NK-92 treated with Interleukin-12 subunit alpha and Interleukin-12 subunit beta, amount 100 ng/mL, for 24 hours (cell line): ENCODE measurements around the gene NXPH4.
A peak's percentile ranks its signal among the peaks of the same experiment; 100 is the strongest.

Experiments used
- DNase-seq: peaks from one replicate; lab custom pipeline; 2025; lab: John Stamatoyannopoulos, UW

Gene NXPH4

DNA sequence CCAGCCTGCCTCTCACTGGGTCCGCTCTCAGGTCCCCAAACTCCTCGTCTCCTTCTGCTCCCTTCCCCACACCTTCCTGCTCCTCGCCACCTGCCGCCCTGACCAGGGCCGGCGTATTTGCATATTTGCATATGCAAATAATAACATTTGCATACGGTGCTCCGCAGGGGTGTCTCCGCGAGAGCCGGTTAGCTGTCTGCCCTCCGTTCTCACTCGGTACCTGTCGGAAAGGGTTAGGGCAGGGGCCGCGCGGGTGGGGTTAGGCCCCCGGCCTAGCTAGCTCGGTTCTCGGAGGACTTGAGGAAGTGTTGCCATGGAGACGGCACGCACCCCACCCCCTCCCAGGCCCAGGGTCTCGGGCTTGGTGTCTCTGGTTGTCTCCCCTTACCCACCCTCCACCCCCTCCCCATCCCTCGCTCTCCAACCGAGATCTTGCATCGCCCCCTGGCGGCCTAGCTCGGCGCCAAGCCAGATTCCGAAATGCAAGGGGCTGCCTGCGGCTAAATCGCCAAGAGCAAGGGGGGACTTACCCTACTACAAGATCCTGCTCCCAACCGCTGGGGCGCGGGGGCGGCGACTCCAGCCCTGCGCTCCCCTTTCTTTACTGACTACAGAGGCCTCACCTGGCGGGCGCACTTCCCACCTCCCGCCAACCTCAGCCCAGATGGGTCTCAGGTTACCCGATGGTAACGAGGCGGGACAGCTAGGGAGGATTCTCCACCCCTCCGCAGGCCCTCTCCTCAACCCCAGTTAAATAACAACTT lies 26.3 kb downstream of the NXPH4 start:
- no peak for DNase-seq

- DNase-seq = no peak
These were observed 27.1 kb downstream of the NXPH4 start for GRCh38 chr12:57243521-57244311.

- no peak for DNase-seq
These were observed 27.7 kb downstream of the NXPH4 start for GRCh38 chr12:57244312-57244696.

DNA sequence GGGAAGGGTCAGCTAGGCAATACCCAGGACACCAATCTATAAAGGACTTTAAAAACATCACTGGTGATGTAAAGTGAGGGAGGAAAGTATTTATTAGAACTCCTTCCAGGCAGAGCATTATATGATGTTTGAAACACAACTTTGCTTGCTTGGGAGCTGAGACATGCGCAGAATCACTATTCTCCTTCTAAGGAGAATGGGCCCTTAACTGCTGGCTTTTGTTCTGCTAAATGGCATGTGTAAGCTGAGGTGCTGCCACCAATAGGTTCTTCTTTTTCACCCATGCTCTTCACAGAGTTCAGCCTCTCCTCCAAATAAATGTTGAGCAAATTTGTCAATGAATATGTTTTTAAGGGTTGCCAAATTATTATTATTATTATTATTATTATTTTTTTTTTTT lies 30.4 kb downstream of the NXPH4 start:
- DNase-seq = no peak

DNA sequence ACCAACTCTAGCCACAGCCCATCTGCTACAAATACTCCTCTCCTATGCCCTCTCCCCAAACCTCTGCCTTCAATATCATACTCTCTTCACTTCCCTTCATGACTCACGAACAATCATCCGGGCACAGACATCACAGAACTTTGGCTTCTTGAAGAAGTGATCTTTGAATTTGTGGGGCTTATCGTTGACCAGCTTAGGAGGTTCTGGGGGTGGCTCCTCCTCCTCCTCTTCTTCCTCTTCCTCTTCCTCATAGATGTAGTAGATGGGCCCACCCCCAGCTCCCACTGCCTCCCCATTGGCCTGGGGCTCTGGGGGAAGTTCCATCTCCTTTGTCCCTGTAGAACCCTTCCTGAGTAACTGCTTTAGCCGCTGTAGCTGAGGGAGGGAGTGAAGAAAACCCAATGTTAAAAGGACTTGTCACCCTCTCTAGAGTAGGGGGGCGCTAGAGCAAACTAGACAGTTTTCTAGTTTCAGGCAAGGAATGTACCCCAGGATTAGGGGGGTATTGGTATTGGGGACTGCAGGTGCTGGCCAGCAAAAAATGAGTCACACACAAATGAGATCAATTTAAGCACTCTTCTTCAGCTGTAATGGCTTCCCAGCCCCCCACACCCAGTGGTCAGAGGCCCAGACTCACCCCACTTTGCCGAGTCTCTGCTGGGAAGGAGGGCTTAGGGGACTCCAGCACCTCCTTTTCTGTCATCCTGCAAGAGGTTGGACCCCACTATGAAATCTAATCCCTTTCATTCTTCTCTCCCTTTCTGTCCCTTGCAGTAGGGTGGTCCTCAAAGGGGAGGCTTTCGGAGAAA lies 32.5 kb downstream of the NXPH4 start:
- DNase-seq = no peak

DNA sequence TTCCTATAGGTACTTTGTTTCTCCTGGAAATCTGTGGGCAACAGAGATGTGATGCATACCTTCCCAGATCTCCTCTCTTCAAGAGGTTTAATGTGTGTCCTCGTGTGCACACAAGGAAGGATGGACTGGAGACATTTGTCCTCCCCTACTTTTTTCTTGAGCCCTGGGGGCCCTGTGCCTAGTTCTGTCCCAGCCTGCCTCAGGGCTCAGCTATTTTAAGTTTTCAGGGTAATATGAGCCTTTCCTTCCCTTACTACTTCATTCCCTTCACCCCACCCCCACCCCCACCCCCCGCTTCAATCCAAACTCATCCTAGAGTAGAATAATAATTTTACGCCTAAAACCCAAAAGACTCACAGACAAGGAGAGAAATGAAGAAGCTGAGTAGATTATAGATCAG lies 33.9 kb downstream of the NXPH4 start:
- DNase-seq = no peak

- DNase-seq = no peak
These were observed 34.4 kb downstream of the NXPH4 start, which contains the start of gene STAC3 for GRCh38 chr12:57250956-57251355. STAC3 (minus strand) TSS chr12:57251187; CDS start chr12:57249636, 1,551 bp downstream.

DNA sequence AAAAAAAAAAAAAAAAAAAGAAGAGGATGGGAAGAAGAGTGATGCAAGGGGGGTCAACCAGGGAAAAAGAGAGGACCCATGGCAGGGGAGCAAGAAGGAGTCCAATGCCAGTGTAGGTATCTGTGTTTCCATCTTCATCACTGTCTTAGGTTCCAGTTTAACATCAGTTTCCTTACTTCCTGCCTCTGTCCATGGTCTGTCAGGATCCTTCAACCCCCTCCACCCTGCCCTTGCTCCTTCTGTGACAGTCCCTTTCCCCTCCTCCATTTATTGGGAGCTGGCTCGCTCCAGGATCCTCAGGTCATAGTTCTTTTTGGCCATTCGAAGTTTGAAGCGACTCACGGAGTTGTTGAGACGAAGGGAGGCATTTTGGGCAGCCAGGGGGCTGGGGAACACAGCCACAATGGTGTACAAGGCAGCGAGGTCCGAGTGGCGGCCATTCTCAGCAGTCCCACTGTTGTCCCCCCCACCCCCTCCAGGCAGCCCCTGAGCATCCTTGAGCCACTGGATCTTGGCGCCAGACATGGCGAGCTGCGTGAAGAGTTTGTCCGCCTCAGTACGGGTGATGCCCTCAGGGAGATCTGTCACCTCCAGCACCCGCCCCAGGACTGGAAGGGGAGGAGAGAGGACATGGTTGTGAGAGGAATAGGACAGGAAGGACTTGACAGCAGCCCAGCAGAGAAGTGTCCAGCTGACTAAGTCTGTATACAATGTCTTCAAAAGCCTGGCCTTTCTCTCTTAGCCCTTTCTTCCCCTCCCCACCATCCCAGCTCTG lies 38.1 kb downstream of the NXPH4 start:
- DNase-seq = no peak

DNA sequence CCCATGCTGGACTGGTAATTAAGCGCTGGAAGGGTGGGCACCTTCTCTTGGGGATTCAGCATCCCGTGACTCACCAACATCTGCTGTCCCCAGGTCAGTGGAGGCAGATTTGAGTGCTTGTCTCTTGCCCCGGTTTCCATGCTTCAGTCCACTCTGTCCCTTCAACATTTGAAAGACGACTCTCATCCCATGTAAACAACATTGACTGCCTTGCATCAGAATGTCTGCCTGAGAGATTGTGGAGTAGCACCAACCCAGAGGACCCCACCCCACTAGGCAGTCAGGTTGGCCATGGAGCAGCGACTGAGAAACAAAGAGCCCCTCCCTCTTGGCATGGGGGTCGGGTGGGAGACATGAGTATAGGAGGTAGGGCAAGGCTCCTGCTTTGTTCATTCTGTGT lies 39.3 kb downstream of the NXPH4 start:
- no peak for DNase-seq

GRCh38 chr12:57258977-57259970 lies 42.7 kb downstream of the NXPH4 start:
- DNase-seq = no peak

- DNase-seq = no peak
These were observed 43.8 kb downstream of the NXPH4 start for GRCh38 chr12:57260366-57260765.

DNA sequence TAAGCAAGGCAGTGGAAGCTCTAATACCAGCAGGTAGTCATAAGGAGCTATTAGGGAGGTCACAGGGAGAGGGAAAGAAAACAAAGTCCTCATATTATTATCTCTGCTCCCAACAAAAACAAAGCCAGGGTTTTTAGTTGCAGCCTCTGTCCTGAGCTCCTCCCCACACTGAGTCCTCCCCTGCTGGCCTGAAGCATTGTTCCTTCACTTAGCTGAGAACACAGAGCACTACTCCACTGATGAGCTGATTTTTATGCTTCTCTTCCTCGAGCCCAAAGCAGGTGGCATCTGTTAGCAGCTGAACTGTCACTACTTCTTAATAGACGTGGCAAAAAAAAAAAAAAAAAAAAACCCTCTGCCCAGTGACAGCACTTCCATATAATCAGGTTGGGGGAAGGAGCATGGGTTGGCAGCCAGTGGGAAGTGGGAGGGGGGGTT lies 44.9 kb downstream of the NXPH4 start:
- no peak for DNase-seq

DNA sequence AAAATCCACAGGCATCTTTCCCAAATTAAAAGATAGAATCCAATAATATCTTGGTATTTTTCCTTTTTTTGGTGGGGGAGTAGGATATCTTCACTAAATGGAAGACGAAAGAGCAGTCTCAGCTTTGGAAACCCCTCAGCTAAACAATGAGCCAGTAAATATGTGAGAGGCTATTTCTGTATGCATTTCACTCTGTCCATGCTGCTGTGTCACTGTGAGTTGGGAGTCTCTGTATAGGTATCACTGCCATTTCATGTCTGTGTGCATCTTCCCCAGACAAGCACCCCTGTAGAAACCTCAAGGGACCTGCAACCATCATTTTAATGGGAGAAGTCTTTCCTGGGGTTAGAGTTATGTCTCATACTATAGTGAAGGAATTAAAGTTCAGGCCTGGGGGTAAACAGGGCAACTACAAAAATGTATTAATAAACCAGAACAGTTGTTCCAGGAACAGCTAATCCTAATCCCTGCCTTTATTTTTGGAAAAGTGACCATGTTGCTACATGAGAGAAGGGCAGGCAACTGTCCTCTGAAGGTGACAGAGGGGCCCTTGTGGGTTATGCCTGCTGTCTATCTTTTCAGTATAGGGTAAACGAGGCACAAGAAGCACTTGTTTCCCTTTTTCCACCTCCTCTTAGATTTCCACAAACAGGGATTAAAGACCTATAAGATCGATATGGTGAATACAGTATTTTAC lies 45.7 kb downstream of the NXPH4 start:
- DNase-seq = no peak

GRCh38 chr12:57263096-57263495 lies 46.5 kb downstream of the NXPH4 start:
- DNase-seq = no peak

DNA sequence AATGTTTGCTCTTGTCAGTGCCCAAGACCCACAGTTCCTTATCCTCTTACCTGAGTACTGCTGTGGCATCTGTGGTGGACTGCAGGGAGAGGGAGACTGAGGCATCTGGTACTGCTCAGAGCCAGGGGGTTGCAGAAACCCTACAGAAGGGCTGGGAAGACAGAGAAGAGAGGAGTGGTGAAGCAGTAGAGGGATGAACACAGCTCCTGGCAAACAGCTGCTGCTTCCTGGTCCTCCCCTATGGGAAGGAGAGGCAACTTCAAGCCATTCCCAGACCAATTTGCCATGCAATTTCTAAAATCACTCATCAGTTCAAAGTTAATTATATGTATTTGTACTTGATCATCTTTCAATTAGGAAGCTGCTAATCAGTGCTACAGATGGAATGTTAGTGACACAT lies 50.1 kb downstream of the NXPH4 start:
- no peak for DNase-seq

- DNase-seq = peak; percentile 27
These were observed 51.7 kb downstream of the NXPH4 start for GRCh38 chr12:57268264-57268663.

- DNase-seq = no peak
These were observed 54.4 kb downstream of the NXPH4 start for GRCh38 chr12:57270966-57271470.

DNA sequence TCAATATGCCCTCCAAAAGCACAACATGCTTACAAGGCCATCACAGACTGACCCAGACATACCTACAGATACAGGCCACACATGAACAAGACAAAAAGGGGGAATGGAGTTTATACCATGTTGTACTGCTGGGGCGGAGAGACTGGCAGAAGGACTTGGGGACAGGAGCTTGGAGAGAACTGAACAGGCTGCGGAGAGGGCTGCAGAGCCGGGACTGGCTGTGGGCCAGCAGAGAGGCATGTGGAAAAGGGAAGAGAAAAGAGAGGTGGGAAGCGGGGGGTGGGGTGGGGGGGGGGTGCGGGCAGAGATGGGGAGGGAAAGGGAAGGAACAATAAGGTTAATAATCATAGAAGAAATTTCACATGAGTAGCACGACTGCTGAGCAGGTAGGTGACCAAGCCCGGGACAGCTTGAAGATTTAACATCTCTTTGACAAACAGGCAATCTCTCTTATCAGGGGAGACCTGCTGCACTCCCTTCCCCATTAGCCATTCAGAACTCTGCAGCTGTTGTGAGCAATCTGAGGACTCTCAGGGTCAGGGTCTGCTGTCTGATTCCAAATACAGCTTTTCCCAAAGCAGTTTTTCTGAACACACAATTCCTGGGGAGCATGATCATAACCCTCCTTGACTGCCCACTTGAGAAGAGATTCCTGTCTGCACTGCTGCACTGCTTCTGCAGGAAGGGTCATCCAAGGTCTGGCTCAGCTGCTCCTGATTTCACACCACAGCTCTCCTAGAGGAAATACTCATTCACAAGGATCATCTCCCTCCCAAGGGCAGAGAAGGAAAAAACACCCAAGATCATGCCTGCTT lies 56.0 kb downstream of the NXPH4 start:
- no peak for DNase-seq

- DNase-seq = no peak
These were observed 56.9 kb downstream of the NXPH4 start for GRCh38 chr12:57273516-57273915.
